ENCODE data around the gene PIAS1. TPM values are rescaled to one million over a fixed set of nuclear protein-coding genes. Genes with fewer than 3 reads are reported as not detected.

PIAS1 gene
- total and polyA plus RNA-seq, 9 of the 15 experiments (the other 6 are each of a cell fraction or from before 2014, with no cell fraction given), result 18.0 to 59.1 (median 28.5) TPM

DNA sequence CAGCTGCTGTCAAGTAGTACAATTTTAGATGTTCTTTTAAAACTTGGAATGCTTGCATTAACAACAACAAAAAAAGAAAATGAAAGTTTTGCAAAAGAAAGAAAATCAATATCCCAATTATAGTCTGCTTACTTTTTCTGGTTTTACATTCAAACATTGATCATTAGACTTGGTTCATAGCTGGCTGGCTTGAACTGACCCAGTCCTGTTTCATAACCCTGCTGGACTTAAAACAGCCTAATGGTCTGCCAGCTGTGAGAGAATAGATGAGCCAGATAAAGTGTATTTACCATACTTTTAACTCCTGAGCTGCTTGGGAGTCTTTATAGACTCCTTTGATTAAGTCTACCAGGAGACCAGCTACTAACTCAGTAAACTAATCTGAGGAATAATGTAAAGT lies 59.2 kb downstream of the PIAS1 start:
- no peak overlapping the region for H3K9ac ChIP-seq (ENCODE audit: insufficient read depth in 1 of 2, low read depth in 2 of 2, low read length in 2 of 2)
- H3K9me3 ChIP-seq (replicated peaks; ENCODE audit: control insufficient read depth, insufficient read depth, low read depth, low read length), result no peaks in the 10 kb centered on the region
- ATAC-seq, result peak; percentile 54; the same call in 1 of the 3 replicates
- no peaks in the 10 kb centered on the region; a peak in 2 of 5 replicates for H3K4me1 ChIP-seq (replicated peaks in 1 of 2; ENCODE audit: control insufficient read depth in 2 of 2, insufficient read depth in 2 of 2, low read length in 2 of 2)
- FAIRE-seq, result peak; percentile 65
- H3K9me1 ChIP-seq (ENCODE audit: control insufficient read depth, insufficient read depth, low read length), result no peaks in the 10 kb centered on the region
- peaks cover 86% of the 10 kb centered on the region for H3K79me2 ChIP-seq (ENCODE audit: control insufficient read depth, insufficient read depth, low read length)
- H2AFZ ChIP-seq (ENCODE audit: low read depth, low read length), result no peak overlapping the region
- H3K4me3 ChIP-seq, result no peak overlapping the region
- ChIA-PET POLR2A (interaction anchor here (1.3 to 1.5 kb wide), 2 partner anchors 8 to 30 kb away, joined by 5 to 6 read pairs; no protein-coding TSS in a partner anchor), CTCF (ENCODE audit: low intra/inter-chr PET ratio) (no interaction called here)
- no peak overlapping the region; the same call in 1 of the 2 replicates for H3K4me2 ChIP-seq (ENCODE audit: insufficient read depth, low read length)
- intact Hi-C loops (cut with micrococcal nuclease) (no loop called here), in situ Hi-C loops (cut with MboI) (no loop called here)
- H4K20me1 ChIP-seq (replicated peaks; ENCODE audit: control insufficient read depth, insufficient read depth, low read length), result no peaks in the 10 kb centered on the region; the same call in 1 of the 2 replicates
- BruUV-seq (replicated peaks), result no TSS peak
- no peak overlapping the region for H3K27ac ChIP-seq (ENCODE audit: extremely low read depth, low read depth, low read length)
- DNase-seq (ENCODE audit: extremely low read depth in 1 of 4, low spot score in 3 of 4), result peak in 2 of 4 experiments; percentile 5 to 9
- H3K36me3 ChIP-seq (ENCODE audit: control insufficient read depth, insufficient read depth, low read length), result no peaks in the 10 kb centered on the region
- no peaks in the 10 kb centered on the region for H3K27me3 ChIP-seq (ENCODE audit: control insufficient read depth in 2 of 2, insufficient read depth in 2 of 2, low read length in 2 of 2)
- TF ChIP-seq, protein P1, sequence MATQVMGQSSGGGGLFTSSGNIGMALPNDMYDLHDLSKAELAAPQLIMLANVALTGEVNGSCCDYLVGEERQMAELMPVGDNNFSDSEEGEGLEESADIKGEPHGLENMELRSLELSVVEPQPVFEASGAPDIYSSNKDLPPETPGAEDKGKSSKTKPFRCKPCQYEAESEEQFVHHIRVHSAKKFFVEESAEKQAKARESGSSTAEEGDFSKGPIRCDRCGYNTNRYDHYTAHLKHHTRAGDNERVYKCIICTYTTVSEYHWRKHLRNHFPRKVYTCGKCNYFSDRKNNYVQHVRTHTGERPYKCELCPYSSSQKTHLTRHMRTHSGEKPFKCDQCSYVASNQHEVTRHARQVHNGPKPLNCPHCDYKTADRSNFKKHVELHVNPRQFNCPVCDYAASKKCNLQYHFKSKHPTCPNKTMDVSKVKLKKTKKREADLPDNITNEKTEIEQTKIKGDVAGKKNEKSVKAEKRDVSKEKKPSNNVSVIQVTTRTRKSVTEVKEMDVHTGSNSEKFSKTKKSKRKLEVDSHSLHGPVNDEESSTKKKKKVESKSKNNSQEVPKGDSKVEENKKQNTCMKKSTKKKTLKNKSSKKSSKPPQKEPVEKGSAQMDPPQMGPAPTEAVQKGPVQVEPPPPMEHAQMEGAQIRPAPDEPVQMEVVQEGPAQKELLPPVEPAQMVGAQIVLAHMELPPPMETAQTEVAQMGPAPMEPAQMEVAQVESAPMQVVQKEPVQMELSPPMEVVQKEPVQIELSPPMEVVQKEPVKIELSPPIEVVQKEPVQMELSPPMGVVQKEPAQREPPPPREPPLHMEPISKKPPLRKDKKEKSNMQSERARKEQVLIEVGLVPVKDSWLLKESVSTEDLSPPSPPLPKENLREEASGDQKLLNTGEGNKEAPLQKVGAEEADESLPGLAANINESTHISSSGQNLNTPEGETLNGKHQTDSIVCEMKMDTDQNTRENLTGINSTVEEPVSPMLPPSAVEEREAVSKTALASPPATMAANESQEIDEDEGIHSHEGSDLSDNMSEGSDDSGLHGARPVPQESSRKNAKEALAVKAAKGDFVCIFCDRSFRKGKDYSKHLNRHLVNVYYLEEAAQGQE (IDR thresholded peaks at IDR 0.05; ENCODE audit: borderline replicate concordance), result peak; percentile 76
- TF ChIP-seq, protein P1 (CRISPR knock-in tag; IDR thresholded peaks at IDR 0.05; ENCODE audit: low read depth), result no peak
- TF ChIP-seq BDP1 (IDR thresholded peaks at IDR 0.05; ENCODE audit: insufficient read depth, insufficient read length), result no peak
- no peak for TF ChIP-seq ZFP1 (CRISPR knock-in tag; IDR thresholded peaks at IDR 0.05)
- TF ChIP-seq ZNF224 (CRISPR knock-in tag; IDR thresholded peaks at IDR 0.05), result no peak
- TF ChIP-seq, protein P2, sequence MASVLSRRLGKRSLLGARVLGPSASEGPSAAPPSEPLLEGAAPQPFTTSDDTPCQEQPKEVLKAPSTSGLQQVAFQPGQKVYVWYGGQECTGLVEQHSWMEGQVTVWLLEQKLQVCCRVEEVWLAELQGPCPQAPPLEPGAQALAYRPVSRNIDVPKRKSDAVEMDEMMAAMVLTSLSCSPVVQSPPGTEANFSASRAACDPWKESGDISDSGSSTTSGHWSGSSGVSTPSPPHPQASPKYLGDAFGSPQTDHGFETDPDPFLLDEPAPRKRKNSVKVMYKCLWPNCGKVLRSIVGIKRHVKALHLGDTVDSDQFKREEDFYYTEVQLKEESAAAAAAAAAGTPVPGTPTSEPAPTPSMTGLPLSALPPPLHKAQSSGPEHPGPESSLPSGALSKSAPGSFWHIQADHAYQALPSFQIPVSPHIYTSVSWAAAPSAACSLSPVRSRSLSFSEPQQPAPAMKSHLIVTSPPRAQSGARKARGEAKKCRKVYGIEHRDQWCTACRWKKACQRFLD (CRISPR knock-in tag; IDR thresholded peaks at IDR 0.05), result no peak
- TF ChIP-seq MYNN (IDR thresholded peaks at IDR 0.05), result no peak
- TF ChIP-seq MYNN (CRISPR knock-in tag; IDR thresholded peaks at IDR 0.05), result no peak
- TF ChIP-seq TGIF2 (CRISPR knock-in tag; IDR thresholded peaks at IDR 0.05), result no peak
- no peak for TF ChIP-seq KDM1A (IDR thresholded peaks at IDR 0.05)
- TF ChIP-seq HDAC3 (IDR thresholded peaks at IDR 0.05; ENCODE audit: borderline replicate concordance, partially characterized antibody), result no peak
- no peak for TF ChIP-seq MCM5 (IDR thresholded peaks at IDR 0.05; ENCODE audit: low read depth)
- TF ChIP-seq, protein P3, sequence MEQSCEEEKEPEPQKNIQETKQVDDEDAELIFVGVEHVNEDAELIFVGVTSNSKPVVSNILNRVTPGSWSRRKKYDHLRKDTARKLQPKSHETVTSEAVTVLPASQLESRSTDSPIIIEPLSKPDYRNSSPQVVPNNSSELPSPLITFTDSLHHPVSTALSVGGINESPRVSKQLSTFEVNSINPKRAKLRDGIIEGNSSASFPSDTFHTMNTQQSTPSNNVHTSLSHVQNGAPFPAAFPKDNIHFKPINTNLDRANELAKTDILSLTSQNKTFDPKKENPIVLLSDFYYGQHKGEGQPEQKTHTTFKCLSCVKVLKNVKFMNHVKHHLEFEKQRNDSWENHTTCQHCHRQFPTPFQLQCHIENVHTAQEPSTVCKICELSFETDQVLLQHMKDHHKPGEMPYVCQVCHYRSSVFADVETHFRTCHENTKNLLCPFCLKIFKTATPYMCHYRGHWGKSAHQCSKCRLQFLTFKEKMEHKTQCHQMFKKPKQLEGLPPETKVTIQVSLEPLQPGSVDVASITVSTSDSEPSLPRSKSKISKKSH (CRISPR knock-in tag; IDR thresholded peaks at IDR 0.05), result no peak
- no peak for TF ChIP-seq ZNF445 (CRISPR knock-in tag; IDR thresholded peaks at IDR 0.05; ENCODE audit: low read depth)

All from K562 (cell line).